Measurements from ENCODE around the gene ALAD. TPM values are rescaled to one million over a fixed set of nuclear protein-coding genes. Genes with fewer than 3 reads are reported as not detected.

The ALAD gene
- total and polyA plus RNA-seq, 2 of the 13 experiments (the other 11 are each of a cell fraction or from before 2014, with no cell fraction given), result 21.8 to 30.1 TPM

- TF ChIP-seq, protein P1, sequence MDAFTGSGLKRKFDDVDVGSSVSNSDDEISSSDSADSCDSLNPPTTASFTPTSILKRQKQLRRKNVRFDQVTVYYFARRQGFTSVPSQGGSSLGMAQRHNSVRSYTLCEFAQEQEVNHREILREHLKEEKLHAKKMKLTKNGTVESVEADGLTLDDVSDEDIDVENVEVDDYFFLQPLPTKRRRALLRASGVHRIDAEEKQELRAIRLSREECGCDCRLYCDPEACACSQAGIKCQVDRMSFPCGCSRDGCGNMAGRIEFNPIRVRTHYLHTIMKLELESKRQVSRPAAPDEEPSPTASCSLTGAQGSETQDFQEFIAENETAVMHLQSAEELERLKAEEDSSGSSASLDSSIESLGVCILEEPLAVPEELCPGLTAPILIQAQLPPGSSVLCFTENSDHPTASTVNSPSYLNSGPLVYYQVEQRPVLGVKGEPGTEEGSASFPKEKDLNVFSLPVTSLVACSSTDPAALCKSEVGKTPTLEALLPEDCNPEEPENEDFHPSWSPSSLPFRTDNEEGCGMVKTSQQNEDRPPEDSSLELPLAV (CRISPR knock-in tag; conservative IDR thresholded peaks at IDR 0.05; ENCODE audit: low read depth), result no peak
- no peak for TF ChIP-seq ZNF530 (CRISPR knock-in tag; IDR thresholded peaks at IDR 0.05; ENCODE audit: low read depth)
- no peak for TF ChIP-seq ZNF234 (CRISPR knock-in tag; conservative IDR thresholded peaks at IDR 0.05)
- TF ChIP-seq ZNF773 (CRISPR knock-in tag; IDR thresholded peaks at IDR 0.05; ENCODE audit: borderline replicate concordance), result no peak
- TF ChIP-seq NONO (IDR thresholded peaks at IDR 0.05), result no peak
- no peak for TF ChIP-seq NONO (CRISPR knock-in tag; conservative IDR thresholded peaks at IDR 0.05)
- TF ChIP-seq WIZ (CRISPR knock-in tag; IDR thresholded peaks at IDR 0.05), result no peak
- no peak for TF ChIP-seq TBP (CRISPR knock-in tag; IDR thresholded peaks at IDR 0.05)
- TF ChIP-seq, protein P2, sequence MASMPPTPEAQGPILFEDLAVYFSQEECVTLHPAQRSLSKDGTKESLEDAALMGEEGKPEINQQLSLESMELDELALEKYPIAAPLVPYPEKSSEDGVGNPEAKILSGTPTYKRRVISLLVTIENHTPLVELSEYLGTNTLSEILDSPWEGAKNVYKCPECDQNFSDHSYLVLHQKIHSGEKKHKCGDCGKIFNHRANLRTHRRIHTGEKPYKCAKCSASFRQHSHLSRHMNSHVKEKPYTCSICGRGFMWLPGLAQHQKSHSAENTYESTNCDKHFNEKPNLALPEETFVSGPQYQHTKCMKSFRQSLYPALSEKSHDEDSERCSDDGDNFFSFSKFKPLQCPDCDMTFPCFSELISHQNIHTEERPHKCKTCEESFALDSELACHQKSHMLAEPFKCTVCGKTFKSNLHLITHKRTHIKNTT (CRISPR knock-in tag; IDR thresholded peaks at IDR 0.05), result no peak
- no peak for TF ChIP-seq MEIS1 (CRISPR knock-in tag; IDR thresholded peaks at IDR 0.05; ENCODE audit: borderline replicate concordance)
- TF ChIP-seq, protein P3, sequence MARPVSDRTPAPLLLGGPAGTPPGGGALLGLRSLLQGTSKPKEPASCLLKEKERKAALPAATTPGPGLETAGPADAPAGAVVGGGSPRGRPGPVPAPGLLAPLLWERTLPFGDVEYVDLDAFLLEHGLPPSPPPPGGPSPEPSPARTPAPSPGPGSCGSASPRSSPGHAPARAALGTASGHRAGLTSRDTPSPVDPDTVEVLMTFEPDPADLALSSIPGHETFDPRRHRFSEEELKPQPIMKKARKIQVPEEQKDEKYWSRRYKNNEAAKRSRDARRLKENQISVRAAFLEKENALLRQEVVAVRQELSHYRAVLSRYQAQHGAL (CRISPR knock-in tag; IDR thresholded peaks at IDR 0.05; ENCODE audit: not compliant biosample characterization), result no peak
- no peak for TF ChIP-seq KLF12 (CRISPR knock-in tag; IDR thresholded peaks at IDR 0.05; ENCODE audit: borderline replicate concordance)
- TF ChIP-seq ZNF318 (CRISPR knock-in tag; IDR thresholded peaks at IDR 0.05), result no peak
- TF ChIP-seq NFIC (IDR thresholded peaks at IDR 0.05; ENCODE audit: low read length), result peak; percentile 28; the same call in 1 of the 2 replicates
- no peak for TF ChIP-seq ZFP90 (CRISPR knock-in tag; IDR thresholded peaks at IDR 0.05; ENCODE audit: borderline replicate concordance)
- TF ChIP-seq, protein P4, sequence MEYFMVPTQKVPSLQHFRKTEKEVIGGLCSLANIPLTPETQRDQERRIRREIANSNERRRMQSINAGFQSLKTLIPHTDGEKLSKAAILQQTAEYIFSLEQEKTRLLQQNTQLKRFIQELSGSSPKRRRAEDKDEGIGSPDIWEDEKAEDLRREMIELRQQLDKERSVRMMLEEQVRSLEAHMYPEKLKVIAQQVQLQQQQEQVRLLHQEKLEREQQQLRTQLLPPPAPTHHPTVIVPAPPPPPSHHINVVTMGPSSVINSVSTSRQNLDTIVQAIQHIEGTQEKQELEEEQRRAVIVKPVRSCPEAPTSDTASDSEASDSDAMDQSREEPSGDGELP (IDR thresholded peaks at IDR 0.05; ENCODE audit: borderline replicate concordance, low read depth), result no peak
- TF ChIP-seq SKI (IDR thresholded peaks at IDR 0.05; ENCODE audit: partially characterized antibody), result no peak
- peak; percentile 89 for TF ChIP-seq RARA (CRISPR knock-in tag; IDR thresholded peaks at IDR 0.05)
- TF ChIP-seq NR1H2 (CRISPR knock-in tag; IDR thresholded peaks at IDR 0.05; ENCODE audit: borderline replicate concordance, low read depth), result no peak
Measured at GRCh38 chr9:113352006-113352405, 49.1 kb downstream of the ALAD start (continued).

All from HepG2 (cell line).